Measurements from ENCODE around the gene UNG.

DNA sequence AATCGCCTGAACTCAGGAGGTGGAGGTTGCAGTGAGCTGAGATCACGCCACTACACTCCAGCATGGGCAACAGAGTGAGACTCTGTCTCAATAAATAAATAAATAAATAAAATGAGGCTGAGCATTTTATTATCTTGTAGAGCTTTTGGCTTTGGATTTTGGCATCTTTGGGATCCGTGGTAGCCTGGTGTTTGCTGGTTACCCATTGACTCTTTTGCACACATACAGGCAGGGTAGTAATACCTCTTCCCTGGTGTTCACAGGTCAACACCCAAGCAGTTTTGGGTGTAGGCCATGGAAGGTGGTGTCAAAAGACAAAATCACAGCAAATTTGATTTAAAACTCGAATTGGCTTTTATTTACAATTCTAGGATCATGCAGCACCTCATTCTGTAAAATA, 46.8 kb downstream of the UNG start:
- no peak for TF ChIP-seq POLR2AphosphoS5 (IDR thresholded peaks at IDR 0.05)
- TF ChIP-seq POLR2A (IDR thresholded peaks at IDR 0.05): no peak
- no peak for TF ChIP-seq CTCF (IDR thresholded peaks at IDR 0.05)
